DND-41 (cell line): Measurements from ENCODE around the gene AP5B1.

ENCODE experiments used
- EZH2 ChIP-seq: IDR thresholded peaks from 3 replicates; pipeline ENCODE4 v1.6.1; 2012; ENCODE audit warnings: borderline replicate concordance, low read depth, mild to moderate bottlenecking, moderate library complexity, low read length, inconsistent platforms; ENCODE audit not compliant: severe bottlenecking
- TF ChIP-seq, protein P1 (sequence below): IDR thresholded peaks from 2 replicates; pipeline ENCODE4 v1.5.1; 2012; ENCODE audit warnings: borderline replicate concordance, low read length, moderate library complexity, mild to moderate bottlenecking; ENCODE audit not compliant: poor library complexity, severe bottlenecking; ENCODE audit errors: extremely low read depth

DNA sequence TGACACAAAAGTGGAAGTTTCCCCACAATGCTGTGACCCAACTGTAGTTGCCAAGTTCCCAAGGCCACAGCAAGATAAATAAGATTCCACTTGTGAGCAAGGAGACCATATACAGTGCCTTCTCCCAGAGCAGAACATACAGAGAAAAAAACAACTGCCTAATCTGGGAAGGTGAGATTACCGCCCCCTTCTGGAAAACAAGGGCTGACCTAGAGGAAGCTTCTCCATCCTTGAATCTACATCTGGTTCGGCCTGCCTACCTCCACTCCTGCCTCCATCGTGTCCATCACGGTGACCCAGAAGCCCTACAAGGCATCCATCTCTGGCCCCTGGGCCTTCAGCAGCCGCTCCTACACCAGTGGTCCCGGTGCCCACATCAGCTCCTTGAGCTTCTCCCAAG, 54.1 kb downstream of the AP5B1 start:
- TF ChIP-seq EZH2 = no peak
- TF ChIP-seq, protein P1, sequence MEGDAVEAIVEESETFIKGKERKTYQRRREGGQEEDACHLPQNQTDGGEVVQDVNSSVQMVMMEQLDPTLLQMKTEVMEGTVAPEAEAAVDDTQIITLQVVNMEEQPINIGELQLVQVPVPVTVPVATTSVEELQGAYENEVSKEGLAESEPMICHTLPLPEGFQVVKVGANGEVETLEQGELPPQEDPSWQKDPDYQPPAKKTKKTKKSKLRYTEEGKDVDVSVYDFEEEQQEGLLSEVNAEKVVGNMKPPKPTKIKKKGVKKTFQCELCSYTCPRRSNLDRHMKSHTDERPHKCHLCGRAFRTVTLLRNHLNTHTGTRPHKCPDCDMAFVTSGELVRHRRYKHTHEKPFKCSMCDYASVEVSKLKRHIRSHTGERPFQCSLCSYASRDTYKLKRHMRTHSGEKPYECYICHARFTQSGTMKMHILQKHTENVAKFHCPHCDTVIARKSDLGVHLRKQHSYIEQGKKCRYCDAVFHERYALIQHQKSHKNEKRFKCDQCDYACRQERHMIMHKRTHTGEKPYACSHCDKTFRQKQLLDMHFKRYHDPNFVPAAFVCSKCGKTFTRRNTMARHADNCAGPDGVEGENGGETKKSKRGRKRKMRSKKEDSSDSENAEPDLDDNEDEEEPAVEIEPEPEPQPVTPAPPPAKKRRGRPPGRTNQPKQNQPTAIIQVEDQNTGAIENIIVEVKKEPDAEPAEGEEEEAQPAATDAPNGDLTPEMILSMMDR = peak; percentile 40
